Neural crest cell (in vitro differentiated cells): ENCODE results near the gene MEGF9. TPM values are rescaled to one million over a fixed set of nuclear protein-coding genes. Genes with fewer than 3 reads are reported as not detected.

Experiments used
- DNase-seq: peaks from one replicate; pipeline ENCODE4 v3.0.0; 2021; ENCODE audit warnings: low read depth, mixed read lengths, low spot score
- H3K27ac Mint-ChIP-seq: one replicate; pipeline ENCODE4 v1.8.0; 2021; ENCODE audit warnings: mild to moderate bottlenecking, mixed read lengths; ENCODE audit not compliant: unreplicated experiment
- H3K27me3 Mint-ChIP-seq: 2 replicates; pipeline ENCODE4 v1.8.0; 2021; ENCODE audit warnings: low read depth, mild to moderate bottlenecking, mixed read lengths
- H3K36me3 Mint-ChIP-seq: 2 replicates; pipeline ENCODE4 v1.8.0; 2021; ENCODE audit warnings: low read depth, mild to moderate bottlenecking, mixed read lengths
- H3K4me1 Mint-ChIP-seq: 2 replicates; pipeline ENCODE4 v1.8.0; 2021; ENCODE audit warnings: mixed read lengths
- H3K4me3 Mint-ChIP-seq: one replicate; pipeline ENCODE4 v1.8.0; 2021; ENCODE audit warnings: mild to moderate bottlenecking, mixed read lengths
- H3K9me3 Mint-ChIP-seq: 2 replicates; pipeline ENCODE4 v1.8.0; 2021; ENCODE audit warnings: mixed read lengths
- CTCF ChIP-seq: fragments of 200-600 bp; sonication (generic); conservative IDR thresholded peaks from 2 replicates; pipeline ENCODE4 v1.5.0; 2021; ENCODE audit warnings: antibody characterized with exemption, mild to moderate bottlenecking
- total RNA-seq: library from RNA; stranded (reverse); gene quantifications from 2 replicates; pipeline ENCODE4 v1.2.1, GENCODE V29; 2021

Gene MEGF9
- total RNA-seq, 1 donor from 2014 or later = 22.2 TPM

- Mint-ChIP-seq H3K4me1 (peaks cover 4% of the 10 kb centered on the region), H3K4me3 (no peak overlapping the region), H3K27ac (no peak overlapping the region), H3K27me3 (no peaks in the 10 kb centered on the region), H3K36me3 (no peaks in the 10 kb centered on the region), H3K9me3 (no peaks in the 10 kb centered on the region)
- no peak for TF ChIP-seq CTCF
- DNase-seq = no peak
Measured at GRCh38 chr9:120593955-120594277, 120.4 kb downstream of the MEGF9 start.

- no peak overlapping the region for H3K27ac Mint-ChIP-seq
- peaks cover 4% of the 10 kb centered on the region for H3K4me1 Mint-ChIP-seq
- TF ChIP-seq CTCF = no peak
- H3K9me3 Mint-ChIP-seq = no peaks in the 10 kb centered on the region
- H3K36me3 Mint-ChIP-seq = no peaks in the 10 kb centered on the region
- no peaks in the 10 kb centered on the region for H3K27me3 Mint-ChIP-seq
- no peak overlapping the region for H3K4me3 Mint-ChIP-seq
- DNase-seq = no peak
Measured at GRCh38 chr9:120593250-120593954, 120.9 kb downstream of the MEGF9 start.

GRCh38 chr9:120592210-120592609 is 122.1 kb downstream of the MEGF9 start:
- no peak for DNase-seq
- H3K4me1 Mint-ChIP-seq = peaks cover 10% of the 10 kb centered on the region

GRCh38 chr9:120587328-120587727 is 126.9 kb downstream of the MEGF9 start:
- DNase-seq = no peak
- no peak overlapping the region for H3K27ac Mint-ChIP-seq
- peaks cover 38% of the 10 kb centered on the region for H3K4me1 Mint-ChIP-seq
- H3K9me3 Mint-ChIP-seq = no peaks in the 10 kb centered on the region
- H3K4me3 Mint-ChIP-seq = no peak overlapping the region
- no peaks in the 10 kb centered on the region for H3K36me3 Mint-ChIP-seq
- no peak for TF ChIP-seq CTCF
- H3K27me3 Mint-ChIP-seq = no peaks in the 10 kb centered on the region

More at GRCh38 chr9:120592210-120592609, 122.1 kb downstream of the MEGF9 start:
- no peaks in the 10 kb centered on the region for H3K9me3 Mint-ChIP-seq
- no peaks in the 10 kb centered on the region for H3K36me3 Mint-ChIP-seq
- no peaks in the 10 kb centered on the region for H3K27me3 Mint-ChIP-seq
- H3K27ac Mint-ChIP-seq = peak overlapping the region; percentile 5
- TF ChIP-seq CTCF = no peak
- H3K4me3 Mint-ChIP-seq = no peak overlapping the region

GRCh38 chr9:120583958-120584369 is 130.3 kb downstream of the MEGF9 start:
- DNase-seq = peak; percentile 41
- TF ChIP-seq CTCF = no peak
- Mint-ChIP-seq H3K27ac (peak overlapping the region; percentile 78), H3K4me1 (peaks cover 53% of the 10 kb centered on the region), H3K27me3 (no peaks in the 10 kb centered on the region), H3K4me3 (peak overlapping the region; percentile 64), H3K9me3 (peaks cover 3% of the 10 kb centered on the region), H3K36me3 (peaks cover 3% of the 10 kb centered on the region)
